Mucosa of descending colon (tissue), 3 donors: ENCODE results near the gene COL15A1. TPM values are rescaled to one million over a fixed set of nuclear protein-coding genes. Genes with fewer than 3 reads are reported as not detected.

ENCODE experiments used
- ATAC-seq: fragments of 200-7000 bp; cut with Tn5 transposase; one replicate; pipeline ENCODE4 v1.9.1; 2020; ENCODE audit warnings: mild to moderate bottlenecking, moderate library complexity
- DNase-seq, 3 donors: peaks; one replicate each; pipeline ENCODE4 v3.0.0-alpha.2; 2020
- H3K36me3 ChIP-seq: fragments of 200-600 bp; one replicate; pipeline ENCODE4 v1.8.0; 2021; ENCODE audit warnings: low read depth, mild to moderate bottlenecking
- H3K4me1 ChIP-seq: fragments of 200-600 bp; one replicate; pipeline ENCODE4 v1.8.0; 2021; ENCODE audit warnings: low read depth, mild to moderate bottlenecking
- H3K4me3 ChIP-seq: fragments of 200-600 bp; one replicate; pipeline ENCODE4 v1.8.0; 2021; ENCODE audit warnings: mild to moderate bottlenecking
- H3K9me3 ChIP-seq: fragments of 200-600 bp; one replicate; pipeline ENCODE4 v1.8.0; 2021; ENCODE audit warnings: mild to moderate bottlenecking
- CTCF ChIP-seq: fragments of 200-600 bp; IDR thresholded peaks from one replicate; pipeline ENCODE4 v1.8.0; 2022; ENCODE audit warnings: antibody characterized with exemption, mild to moderate bottlenecking
- intact Hi-C, 2 donors: fragments of 100-400 bp; cut with DNase I in 1 of 2; cut with micrococcal nuclease in 1 of 2; formaldehyde crosslinking; loops; one replicate each; pipeline versions ENCODE4 v1.11.0 to v1.11.1; 2022; cut with DNase I, micrococcal nuclease
- total RNA-seq, 3 donors: library from RNA; stranded (reverse); fragmentation: NEBNext Ultra II Directional in 2 of 3; extraction: Animal tissue kit (Norgen Biotek cat#: 25700) in 2 of 3; gene quantifications; one replicate each; pipeline versions ENCODE4 v1.2.1 to v1.2.4, GENCODE V29; 2021 to 2023
- donor health status: DM: no; HTN: no; CAD: no; lungs with moderate emphysema.
- donor health status: DM: no; HTN: no; CAD: no.
- donor health status: DM: no; HTN: yes; CAD: no.

The COL15A1 gene
- total RNA-seq, 3 donors from 2014 or later, result 4.2 to 43.4 (median 11.2) TPM

GRCh38 chr9:98935071-98935505 lies 8.6 kb upstream of the COL15A1 start:
- TF ChIP-seq CTCF, result no peak
- Histone ChIP-seq H3K4me1 (no peaks in the 10 kb centered on the region), H3K4me3 (no peak overlapping the region), H3K36me3 (no peaks in the 10 kb centered on the region), H3K9me3 (no peaks in the 10 kb centered on the region)
- no peak for ATAC-seq
- intact Hi-C loops, result no loop called here
- DNase-seq, result no peak

GRCh38 chr9:98940276-98940675 lies 3.4 kb upstream of the COL15A1 start:
- DNase-seq, result no peak
- H3K4me1 ChIP-seq, result no peaks in the 10 kb centered on the region
- intact Hi-C loops, result no loop called here
- H3K4me3 ChIP-seq, result no peak overlapping the region
- no peaks in the 10 kb centered on the region for H3K36me3 ChIP-seq
- ATAC-seq, result no peak
- TF ChIP-seq CTCF, result no peak
- H3K9me3 ChIP-seq, result no peaks in the 10 kb centered on the region

GRCh38 chr9:98941946-98942523 lies 1.7 kb upstream of the COL15A1 start:
- Histone ChIP-seq H3K9me3 (no peaks in the 10 kb centered on the region), H3K4me3 (no peak overlapping the region), H3K4me1 (no peaks in the 10 kb centered on the region), H3K36me3 (no peaks in the 10 kb centered on the region)
- intact Hi-C loops, result no loop called here
- TF ChIP-seq CTCF, result no peak
- DNase-seq (no peak), ATAC-seq (no peak)

GRCh38 chr9:98942906-98943681 lies 613 bp upstream of the COL15A1 start:
- Histone ChIP-seq H3K9me3 (no peaks in the 10 kb centered on the region), H3K36me3 (no peaks in the 10 kb centered on the region), H3K4me3 (no peak overlapping the region), H3K4me1 (no peaks in the 10 kb centered on the region)
- TF ChIP-seq CTCF, result no peak
- ATAC-seq, result no peak
- intact Hi-C loops, result no loop called here
- DNase-seq, result no peak

- Histone ChIP-seq H3K4me1 (no peaks in the 10 kb centered on the region), H3K36me3 (no peaks in the 10 kb centered on the region), H3K4me3 (no peak overlapping the region), H3K9me3 (no peaks in the 10 kb centered on the region)
- DNase-seq, result peak in 2 of 3 donors; percentile 31 to 52
- ATAC-seq, result peak; percentile 22
- no peak for TF ChIP-seq CTCF
- intact Hi-C loops, result no loop called here
These were observed 488 bp downstream of the COL15A1 start for GRCh38 chr9:98944057-98944733.
